Mucosa of descending colon (tissue), 3 donors: ENCODE measurements around the gene ZBTB17. TPM values are rescaled to one million over a fixed set of nuclear protein-coding genes. Genes with fewer than 3 reads are reported as not detected.

Source experiments
- ATAC-seq: fragments of 200-7000 bp; cut with Tn5 transposase; one replicate; pipeline ENCODE4 v1.9.1; 2020; ENCODE audit warnings: mild to moderate bottlenecking, moderate library complexity
- DNase-seq, 3 donors: peaks; one replicate each; pipeline ENCODE4 v3.0.0-alpha.2; 2020
- H3K36me3 ChIP-seq: fragments of 200-600 bp; one replicate; pipeline ENCODE4 v1.8.0; 2021; ENCODE audit warnings: low read depth, mild to moderate bottlenecking
- H3K4me1 ChIP-seq: fragments of 200-600 bp; one replicate; pipeline ENCODE4 v1.8.0; 2021; ENCODE audit warnings: low read depth, mild to moderate bottlenecking
- H3K4me3 ChIP-seq: fragments of 200-600 bp; one replicate; pipeline ENCODE4 v1.8.0; 2021; ENCODE audit warnings: mild to moderate bottlenecking
- H3K9me3 ChIP-seq: fragments of 200-600 bp; one replicate; pipeline ENCODE4 v1.8.0; 2021; ENCODE audit warnings: mild to moderate bottlenecking
- CTCF ChIP-seq: fragments of 200-600 bp; IDR thresholded peaks from one replicate; pipeline ENCODE4 v1.8.0; 2022; ENCODE audit warnings: antibody characterized with exemption, mild to moderate bottlenecking
- intact Hi-C, 2 donors: fragments of 100-400 bp; cut with DNase I in 1 of 2; cut with micrococcal nuclease in 1 of 2; formaldehyde crosslinking; loops; one replicate each; pipeline versions ENCODE4 v1.11.0 to v1.11.1; 2022; cut with DNase I, micrococcal nuclease
- total RNA-seq, 3 donors: library from RNA; stranded (reverse); fragmentation: NEBNext Ultra II Directional in 2 of 3; extraction: Animal tissue kit (Norgen Biotek cat#: 25700) in 2 of 3; gene quantifications; one replicate each; pipeline versions ENCODE4 v1.2.1 to v1.2.4, GENCODE V29; 2021 to 2023
- donor health status: DM: no; HTN: no; CAD: no; lungs with moderate emphysema.
- donor health status: DM: no; HTN: no; CAD: no.
- donor health status: DM: no; HTN: yes; CAD: no.

ZBTB17 gene
- total RNA-seq, 3 donors from 2014 or later: 29.2 to 40.8 (median 34.6) TPM

- Histone ChIP-seq H3K9me3 (no peaks in the 10 kb centered on the region), H3K4me1 (peaks cover 13% of the 10 kb centered on the region), H3K4me3 (no peak overlapping the region), H3K36me3 (no peaks in the 10 kb centered on the region)
- DNase-seq (no peak), ATAC-seq (no peak)
- intact Hi-C loops: no loop called here
- no peak for TF ChIP-seq CTCF
These were observed 1.0 kb downstream of the ZBTB17 start for GRCh38 chr1:15974855-15975254.

DNA sequence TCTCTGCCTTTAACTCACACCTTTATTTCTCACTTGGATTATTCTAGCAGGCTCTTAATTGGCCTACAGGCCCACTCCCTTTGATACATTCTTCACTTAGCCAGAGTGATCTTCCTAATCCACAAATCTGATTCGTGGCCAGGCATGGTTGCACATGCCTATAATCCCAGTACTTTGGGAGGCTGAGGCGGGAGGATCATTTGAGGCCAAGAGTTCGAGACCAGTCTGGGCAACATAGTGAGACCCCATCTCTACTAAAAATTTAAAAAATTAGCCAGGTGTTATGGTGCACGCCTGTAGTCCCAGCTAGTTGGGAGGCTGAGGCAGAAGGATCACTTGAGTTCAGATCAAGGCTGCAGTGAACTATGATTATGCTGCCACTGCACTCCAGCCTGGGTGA is 2.1 kb downstream of the ZBTB17 start:
- Histone ChIP-seq H3K36me3 (no peaks in the 10 kb centered on the region), H3K4me1 (peaks cover 13% of the 10 kb centered on the region), H3K4me3 (no peak overlapping the region), H3K9me3 (no peaks in the 10 kb centered on the region)
- intact Hi-C loops: no loop called here
- no peak for DNase-seq
- TF ChIP-seq CTCF: no peak
- ATAC-seq: no peak

- Histone ChIP-seq H3K4me3 (no peak overlapping the region), H3K36me3 (no peaks in the 10 kb centered on the region), H3K4me1 (peaks cover 13% of the 10 kb centered on the region), H3K9me3 (no peaks in the 10 kb centered on the region)
- ATAC-seq (no peak), DNase-seq (no peak)
- TF ChIP-seq CTCF: no peak
- intact Hi-C loops: no loop called here
These were observed 3.5 kb downstream of the ZBTB17 start for GRCh38 chr1:15972409-15972808.

DNA sequence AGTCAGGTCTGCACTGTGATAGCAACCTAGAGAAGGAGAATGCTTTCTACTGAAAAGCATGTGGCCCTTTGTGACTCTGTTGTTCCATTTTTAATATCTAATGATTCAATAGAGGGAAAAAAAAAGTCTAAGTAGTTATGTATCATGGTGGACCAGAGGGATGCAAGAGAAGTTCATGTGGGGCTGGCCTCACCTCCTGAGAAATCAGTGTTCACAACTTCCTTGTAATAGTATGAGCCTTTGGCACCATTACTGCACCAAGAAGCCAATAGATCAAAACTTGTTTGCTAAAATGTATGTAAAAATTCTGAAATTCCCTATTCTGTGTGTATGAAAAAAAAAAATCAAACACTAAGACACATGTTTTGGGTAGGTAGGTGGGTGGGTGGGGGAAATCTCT is 5.0 kb downstream of the ZBTB17 start:
- H3K4me3 ChIP-seq: no peak overlapping the region
- intact Hi-C loops: no loop called here
- no peak for ATAC-seq
- no peak for DNase-seq
- no peak for TF ChIP-seq CTCF
- H3K36me3 ChIP-seq: no peaks in the 10 kb centered on the region
- H3K4me1 ChIP-seq: peaks cover 13% of the 10 kb centered on the region
- no peaks in the 10 kb centered on the region for H3K9me3 ChIP-seq

DNA sequence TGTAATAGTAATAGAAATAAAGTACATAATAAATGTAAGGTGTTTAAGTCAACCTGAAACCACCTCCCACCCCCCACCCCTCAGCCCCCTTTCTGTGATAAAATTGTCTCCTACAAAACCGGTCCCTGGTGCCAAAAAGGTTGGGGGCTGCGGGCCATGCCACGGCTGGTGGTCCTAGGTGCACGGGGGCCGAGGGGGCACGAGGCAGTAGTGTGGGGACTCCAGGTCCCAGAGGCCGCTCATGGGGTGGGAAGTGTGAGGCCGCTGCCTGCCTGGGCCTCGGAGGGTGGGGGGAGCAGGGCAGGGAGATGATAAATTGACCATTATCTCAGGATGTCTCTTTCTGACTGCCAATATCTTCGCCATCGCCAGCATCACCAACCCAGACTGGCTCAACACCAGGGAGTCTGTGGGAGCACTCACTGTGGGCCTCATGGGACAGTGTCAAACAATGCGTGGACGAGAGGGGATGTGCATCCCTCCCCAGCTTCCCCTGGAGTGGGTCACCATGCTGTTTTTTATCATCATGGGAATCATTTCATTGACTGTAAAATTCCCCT is 6.5 kb downstream of the ZBTB17 start:
- DNase-seq (no peak), ATAC-seq (no peak)
- H3K4me3 ChIP-seq: no peak overlapping the region
- peaks cover 6% of the 10 kb centered on the region for H3K4me1 ChIP-seq
- H3K9me3 ChIP-seq: no peaks in the 10 kb centered on the region
- TF ChIP-seq CTCF: no peak
- intact Hi-C loops: no loop called here
- H3K36me3 ChIP-seq: no peaks in the 10 kb centered on the region

GRCh38 chr1:15968172-15968571 is 7.7 kb downstream of the ZBTB17 start:
- H3K36me3 ChIP-seq: no peaks in the 10 kb centered on the region
- no peak overlapping the region for H3K4me3 ChIP-seq
- no peak for TF ChIP-seq CTCF
- H3K4me1 ChIP-seq: peaks cover 15% of the 10 kb centered on the region
- DNase-seq (no peak), ATAC-seq (no peak)
- intact Hi-C loops: no loop called here
- H3K9me3 ChIP-seq: no peaks in the 10 kb centered on the region
